GM10266 (cell line): ENCODE results near the gene YTHDF1.

Source experiments
- DNase-seq: peaks from one replicate; pipeline ENCODE4 v3.0.0; 2012; ENCODE audit errors: extremely low spot score
- CTCF ChIP-seq: IDR thresholded peaks from 2 replicates; pipeline ENCODE4 v1.5.1; 2012; ENCODE audit warnings: mild to moderate bottlenecking, low read depth; ENCODE audit not compliant: control insufficient read depth, insufficient read depth; ENCODE audit errors: missing control alignments

Gene YTHDF1

DNA sequence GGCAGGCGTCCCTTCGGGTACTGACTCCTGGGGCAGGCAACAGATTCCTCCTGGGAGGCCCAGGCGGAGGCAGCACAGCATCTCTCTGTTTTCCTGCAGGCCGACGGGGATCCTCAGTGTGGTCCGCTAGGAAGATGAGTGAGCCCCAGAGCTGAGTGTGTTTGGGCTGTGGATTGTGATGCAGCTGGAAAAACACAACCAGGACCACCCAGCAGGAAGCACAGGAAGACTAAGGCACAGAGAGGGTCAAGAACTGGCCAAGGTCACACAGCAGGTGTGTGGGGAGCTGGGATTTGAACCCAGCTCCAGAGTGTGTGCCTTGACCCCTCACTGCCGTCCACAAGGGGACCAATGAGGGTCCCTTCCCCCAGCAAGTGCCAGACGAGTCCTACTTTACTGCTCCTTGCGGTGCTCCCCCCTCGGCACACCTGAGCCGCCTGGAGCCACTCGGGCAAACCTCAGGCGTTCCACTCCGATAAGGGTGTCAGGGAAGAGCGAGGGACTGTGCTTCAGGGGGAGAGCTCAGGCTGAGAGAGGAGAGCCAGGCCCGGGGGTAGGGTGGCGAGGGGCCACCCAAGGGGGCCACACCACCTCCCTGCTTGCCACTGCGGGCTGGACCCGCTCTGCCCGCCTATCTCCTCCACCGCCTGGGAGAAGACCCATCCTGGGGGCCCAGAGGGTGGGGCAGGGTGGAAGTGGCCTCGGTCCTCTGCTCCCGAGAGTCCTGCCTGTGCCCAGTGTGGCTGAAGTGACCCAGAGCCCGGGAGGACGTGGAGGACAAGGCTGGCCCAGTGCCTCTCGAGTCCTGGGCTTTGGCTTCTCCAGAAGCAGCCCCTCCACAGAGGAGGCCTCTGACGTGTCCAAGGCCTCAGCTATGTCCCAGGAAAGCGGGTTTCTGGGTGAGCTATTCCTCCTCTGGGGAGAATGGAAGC, 63.3 kb downstream of the YTHDF1 start:
- no peak for TF ChIP-seq CTCF
- DNase-seq: no peak

DNA sequence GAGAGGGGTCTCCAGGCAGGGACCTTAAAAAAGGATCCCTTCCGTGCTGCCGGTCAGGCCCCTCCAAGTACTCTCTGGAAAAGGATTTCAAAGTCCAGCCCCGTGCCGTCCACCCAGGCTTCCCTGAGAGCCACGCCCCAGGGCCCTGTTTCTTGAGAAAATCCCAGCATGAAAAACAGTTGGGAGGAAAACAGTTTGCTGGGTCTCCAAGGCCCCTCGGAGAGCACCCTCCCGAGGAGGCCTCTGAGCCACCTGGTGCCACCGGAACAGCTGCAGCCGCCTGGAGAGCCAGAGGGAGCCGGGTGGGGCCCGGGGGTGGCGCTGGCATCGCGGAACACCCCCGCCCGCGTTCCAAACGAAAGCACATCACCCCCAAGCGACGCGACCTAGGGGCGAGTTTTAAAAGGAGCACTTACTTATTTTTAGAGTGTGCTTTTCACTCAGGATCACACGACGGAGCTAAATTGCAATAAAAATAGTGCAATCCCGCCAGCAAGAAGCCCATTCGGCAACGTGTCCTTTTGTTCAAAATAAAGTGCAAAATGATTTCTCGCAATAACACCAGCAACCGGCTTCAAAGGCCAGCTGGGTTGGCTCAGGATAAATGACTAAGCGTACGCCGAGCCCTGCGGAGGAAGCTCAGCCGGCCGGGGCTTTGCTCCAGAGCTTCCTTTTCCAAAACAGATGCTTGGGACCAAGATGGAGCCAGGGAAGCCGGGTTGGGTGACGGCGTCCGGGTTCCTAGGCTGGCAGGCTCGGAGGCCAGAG, 64.2 kb downstream of the YTHDF1 start:
- no peak for TF ChIP-seq CTCF
- DNase-seq: no peak

- TF ChIP-seq CTCF: no peak
- DNase-seq: no peak
Observed at GRCh38 chr20:63150911-63151531, 64.9 kb downstream of the YTHDF1 start.

GRCh38 chr20:63150391-63150898, 65.5 kb downstream of the YTHDF1 start:
- no peak for DNase-seq
- no peak for TF ChIP-seq CTCF

GRCh38 chr20:63149531-63150192, 66.3 kb downstream of the YTHDF1 start:
- no peak for DNase-seq

More at GRCh38 chr20:63149531-63150192, 66.3 kb downstream of the YTHDF1 start:
- no peak for TF ChIP-seq CTCF
